GM12865 (cell line): Measurements from ENCODE around the gene SOCS4.
"Not testable (repeated sequence)": the region's sequence is repeated elsewhere in the genome, so short reads cannot be mapped to it uniquely, and the experiment has no call there.

Experiments
- DNase-seq: peaks from one replicate; pipeline ENCODE4 v3.0.0; 2010; ENCODE audit warnings: low read depth
- H3K4me3 ChIP-seq: 2 replicates; pipeline ENCODE4 v1.5.1; 2011; ENCODE audit warnings: mild to moderate bottlenecking, low read depth, low read length, control low read depth
- CTCF ChIP-seq: IDR thresholded peaks from 2 replicates; pipeline ENCODE4 v1.5.1; 2011; ENCODE audit warnings: low read length, control low read depth, low read depth, inconsistent platforms; ENCODE audit not compliant: insufficient read depth; ENCODE audit errors: missing control alignments

SOCS4 gene

GRCh38 chr14:55073856-55074255 is 46.8 kb downstream of the SOCS4 start:
- H3K4me3 ChIP-seq = no peak overlapping the region; the same call in 1 of the 2 replicates
- DNase-seq = no peak
- TF ChIP-seq CTCF = no peak

GRCh38 chr14:55074662-55075061 is 47.6 kb downstream of the SOCS4 start:
- no peak for TF ChIP-seq CTCF
- H3K4me3 ChIP-seq = peak overlapping the region; percentile 22
- peak; percentile 82 for DNase-seq

GRCh38 chr14:55075628-55076175 is 48.7 kb downstream of the SOCS4 start:
- peak; percentile 55 for DNase-seq
- H3K4me3 ChIP-seq = peak overlapping the region; percentile 22
- TF ChIP-seq CTCF = no peak

GRCh38 chr14:55077170-55078151 is 50.4 kb downstream of the SOCS4 start:
- H3K4me3 ChIP-seq = no peak overlapping the region
- TF ChIP-seq CTCF = no peak
- peak; percentile 71 for DNase-seq

GRCh38 chr14:55079961-55080360 is 52.9 kb downstream of the SOCS4 start:
- not testable (repeated sequence) for H3K4me3 ChIP-seq, DNase-seq

GRCh38 chr14:55084401-55085059 is 57.5 kb downstream of the SOCS4 start:
- DNase-seq = no peak
- no peak overlapping the region for H3K4me3 ChIP-seq
- TF ChIP-seq CTCF = no peak

GRCh38 chr14:55085060-55085660 is 58.1 kb downstream of the SOCS4 start:
- H3K4me3 ChIP-seq = no peak overlapping the region
- DNase-seq = no peak
- no peak for TF ChIP-seq CTCF
